NCI-H2029 (cell line): Measurements from ENCODE around the gene G3BP2.
A peak's percentile ranks its signal among the peaks of the same experiment; 100 is the strongest.
"Not testable (repeated sequence)": the region's sequence is repeated elsewhere in the genome, so short reads cannot be mapped to it uniquely, and the experiment has no call there.

ENCODE experiments used
- DNase-seq: peaks from one replicate; lab custom pipeline; 2025; lab: John Stamatoyannopoulos, UW

Gene G3BP2

DNA sequence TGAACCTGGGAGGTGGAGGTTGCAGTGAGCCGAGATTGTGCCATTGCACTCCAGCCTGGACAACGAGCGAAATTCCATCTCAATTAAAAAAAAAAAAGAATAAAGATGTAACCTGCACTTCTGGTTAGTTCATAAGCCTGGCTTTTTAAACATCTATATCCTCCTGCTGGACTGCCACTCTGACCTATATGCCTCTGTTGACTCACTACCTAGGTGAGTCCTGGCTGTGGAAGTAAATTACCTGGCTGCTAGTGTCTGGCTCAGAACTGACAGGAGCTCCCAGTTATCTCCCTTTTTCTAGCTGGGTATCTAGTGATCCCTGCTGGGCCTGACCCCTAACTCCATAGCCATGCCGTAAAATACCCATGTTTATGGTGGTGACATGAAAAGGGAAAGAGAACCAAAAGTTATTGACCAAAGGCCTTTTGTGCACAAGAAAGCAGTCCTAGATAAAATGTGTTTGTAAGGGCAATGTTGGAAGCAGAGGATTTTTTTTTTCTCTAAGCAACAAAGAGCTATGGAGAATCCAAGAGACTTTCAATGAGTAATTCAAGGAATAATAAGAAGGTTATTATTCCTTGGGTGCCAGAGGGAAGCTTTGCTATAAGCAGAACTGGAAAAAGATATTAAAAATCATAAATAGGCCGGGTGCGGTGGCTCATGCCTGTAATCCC lies 10.4 kb upstream of the G3BP2 start:
- DNase-seq, result no peak

DNA sequence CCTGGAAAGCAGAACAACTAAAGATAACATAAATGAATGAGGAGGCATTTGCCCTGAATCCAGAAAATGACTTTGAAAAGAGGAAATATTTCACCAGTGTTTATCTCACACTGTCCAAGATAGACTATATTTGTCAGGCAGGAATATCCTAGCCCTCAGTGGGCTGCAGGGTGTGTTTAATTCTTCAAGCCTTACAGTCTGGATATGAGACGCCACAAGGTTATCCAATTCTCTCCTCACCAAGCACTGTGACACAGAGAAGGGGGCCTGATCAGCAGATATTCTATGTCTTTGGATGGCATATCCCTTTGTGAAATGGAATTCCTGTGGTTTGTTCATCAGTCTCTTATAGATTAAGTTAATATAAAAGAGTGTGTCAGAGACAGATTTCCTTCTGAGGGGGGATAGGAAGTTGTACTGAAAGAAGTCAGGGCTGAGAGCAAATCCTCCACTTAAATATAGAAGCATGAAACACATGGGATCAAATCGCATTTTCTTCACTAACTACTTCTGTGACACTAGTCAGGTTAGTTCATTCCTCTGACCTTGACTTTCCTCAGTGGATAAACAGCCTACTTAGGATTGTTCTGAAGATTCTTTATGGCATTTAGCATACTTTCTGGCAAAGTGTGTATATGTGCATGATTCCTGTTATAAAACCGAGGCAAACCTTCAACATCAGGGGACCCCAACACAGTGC lies 6.8 kb upstream of the G3BP2 start:
- DNase-seq, result no peak

DNA sequence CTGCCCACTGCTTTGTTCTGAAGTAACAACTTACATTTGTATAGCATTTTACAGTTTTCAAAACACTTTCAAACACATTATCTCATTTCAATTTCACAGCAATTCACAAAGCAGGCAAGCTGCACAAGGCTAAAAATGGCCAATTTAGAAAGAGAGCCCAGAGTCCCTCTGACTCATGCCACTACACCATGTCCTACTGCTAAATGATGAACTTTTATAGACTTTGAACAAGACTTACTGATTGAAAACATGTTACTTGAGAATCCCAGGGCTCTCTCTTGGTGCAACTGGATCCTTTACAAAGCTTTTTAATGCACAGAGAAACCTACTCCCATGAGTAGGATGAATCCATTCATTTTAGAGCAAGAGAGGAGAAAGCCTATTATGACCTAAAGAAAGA lies 5.8 kb upstream of the G3BP2 start:
- no peak for DNase-seq

DNA sequence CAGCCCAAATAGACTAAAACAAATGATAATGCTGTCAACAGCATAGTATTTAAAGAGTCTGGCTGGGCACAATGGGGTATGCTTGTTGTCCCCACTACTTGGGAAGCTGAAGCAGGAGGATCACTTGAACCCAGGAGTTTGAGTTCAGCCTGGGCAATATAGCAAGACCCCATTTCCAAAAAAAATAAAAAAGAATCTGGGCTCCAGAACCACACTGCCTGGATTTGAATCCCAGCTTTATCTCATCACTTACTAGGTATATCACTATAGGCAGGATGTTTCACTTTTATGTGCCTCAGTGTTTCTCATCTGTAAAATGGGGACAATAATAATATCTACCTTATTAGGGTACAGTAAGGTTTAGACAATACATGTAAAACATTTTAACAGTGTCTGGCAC lies 5.3 kb upstream of the G3BP2 start:
- DNase-seq, result no peak

DNA sequence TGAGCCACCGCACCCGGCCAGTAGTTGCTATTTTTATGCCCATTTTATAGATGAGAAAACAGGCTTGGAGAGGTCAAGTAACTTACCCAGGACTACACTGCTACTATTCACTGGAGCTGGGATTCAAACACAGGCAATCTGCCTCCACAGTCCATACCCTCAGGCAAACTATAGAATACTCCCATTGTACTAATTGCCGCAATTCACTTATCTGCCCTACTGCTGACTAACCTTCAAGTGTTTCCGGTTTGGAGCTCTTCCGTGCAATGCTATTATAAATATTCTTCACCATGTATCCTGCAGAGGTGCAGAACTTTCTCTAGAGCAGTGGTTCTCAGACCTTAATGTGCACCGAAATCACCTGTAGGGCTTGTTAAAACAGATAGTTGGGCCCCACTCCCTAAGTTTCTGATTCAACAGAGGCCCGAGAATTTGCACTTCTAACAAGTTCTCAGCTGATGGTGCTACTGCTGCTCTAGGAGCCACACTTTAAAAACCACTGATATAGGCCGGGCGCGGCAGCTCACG lies 1.9 kb upstream of the G3BP2 start:
- DNase-seq, result no peak

DNA sequence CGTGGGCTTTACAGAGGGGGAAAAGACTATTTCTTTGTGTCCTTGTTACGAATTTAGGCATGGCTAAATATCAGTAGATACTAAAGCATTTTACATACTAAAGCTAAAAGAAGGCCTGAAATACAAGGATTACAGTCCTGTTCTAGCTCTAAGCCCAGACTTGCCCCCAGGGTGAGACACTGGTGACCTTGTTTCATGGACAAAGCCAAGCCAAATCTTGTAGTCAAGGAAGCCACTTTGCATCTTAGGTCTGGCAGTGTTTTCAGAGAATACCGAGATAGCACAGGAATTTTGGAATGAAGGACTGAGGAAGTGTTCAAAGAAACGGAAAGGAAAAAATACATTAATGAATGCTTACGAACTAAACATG lies 733 bp upstream of the G3BP2 start:
- DNase-seq, result no peak

DNA sequence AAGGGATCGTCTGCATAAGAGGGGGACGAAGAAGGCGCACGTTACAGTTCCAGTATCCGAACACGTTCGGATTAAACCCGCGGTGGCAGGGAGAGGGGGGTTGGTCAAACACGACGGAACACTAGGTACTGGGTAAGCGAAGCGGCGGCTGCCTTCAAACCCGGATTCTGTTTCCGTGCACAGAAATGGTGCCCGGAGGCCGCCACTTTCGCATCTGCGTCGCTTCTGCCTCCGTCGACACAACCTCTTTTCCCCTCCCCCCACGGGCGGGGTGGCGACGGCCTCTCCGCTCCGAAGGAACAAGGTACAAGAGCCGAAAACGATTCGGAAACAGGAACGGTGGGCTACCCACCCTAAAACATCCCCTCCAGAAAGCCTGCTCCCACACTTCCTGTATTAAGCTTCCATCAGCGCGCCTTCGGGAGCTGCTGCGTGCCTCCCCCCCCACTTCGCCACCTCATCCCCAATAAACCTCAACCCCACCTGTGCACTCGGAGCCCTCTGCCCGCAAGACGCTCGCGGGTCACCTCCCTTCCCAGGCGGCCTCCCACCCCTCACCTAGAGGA lies 667 bp downstream of the G3BP2 start:
- DNase-seq, result peak; percentile 56

DNA sequence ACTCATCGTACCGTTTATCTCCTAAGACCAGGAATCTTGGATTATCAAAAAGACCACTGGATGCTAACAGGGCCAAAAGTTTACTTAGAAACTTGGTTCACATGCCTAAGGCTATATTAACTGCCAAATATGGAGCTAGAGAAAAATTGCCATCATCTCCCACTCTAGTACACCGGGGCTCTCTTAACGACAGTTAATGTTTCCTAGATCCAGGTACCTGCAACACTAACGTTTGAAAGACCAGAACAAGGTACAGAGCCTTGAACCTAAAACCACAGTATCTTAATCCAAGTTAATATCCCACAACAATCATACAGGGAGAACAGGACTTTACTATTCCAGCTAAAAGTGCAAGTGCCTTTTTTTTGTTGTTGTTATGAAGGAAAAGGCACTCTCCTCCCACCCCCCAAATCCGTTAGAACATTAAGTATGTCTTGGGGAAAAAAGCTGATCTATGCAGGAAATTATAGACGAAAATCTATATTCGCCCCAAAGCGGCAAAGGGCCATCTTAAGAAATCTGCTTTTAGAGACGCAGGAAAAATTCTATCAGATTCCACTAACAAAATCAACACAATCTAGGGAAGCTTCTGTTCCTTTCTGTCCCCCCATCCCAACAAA lies 1.3 kb downstream of the G3BP2 start:
- DNase-seq, result no peak

DNA sequence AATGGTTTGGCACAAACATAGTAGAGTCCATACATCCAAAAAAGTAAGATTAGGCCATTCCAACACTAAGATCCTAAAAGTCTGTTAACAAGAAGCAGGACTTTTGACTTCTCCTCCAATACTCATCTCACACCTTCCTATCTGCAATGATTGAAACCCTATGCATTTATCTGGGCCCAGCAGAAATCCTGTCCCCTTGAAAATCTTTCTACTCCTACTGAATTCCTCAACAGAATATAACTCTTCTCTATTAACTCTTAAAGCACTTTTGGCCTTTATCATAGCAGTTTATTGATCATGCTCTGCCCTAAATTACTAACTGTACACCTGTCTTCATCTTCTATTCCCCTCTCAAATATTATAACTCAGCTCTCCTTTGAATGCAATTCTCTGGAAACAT lies 4.6 kb downstream of the G3BP2 start:
- no peak for DNase-seq

DNA sequence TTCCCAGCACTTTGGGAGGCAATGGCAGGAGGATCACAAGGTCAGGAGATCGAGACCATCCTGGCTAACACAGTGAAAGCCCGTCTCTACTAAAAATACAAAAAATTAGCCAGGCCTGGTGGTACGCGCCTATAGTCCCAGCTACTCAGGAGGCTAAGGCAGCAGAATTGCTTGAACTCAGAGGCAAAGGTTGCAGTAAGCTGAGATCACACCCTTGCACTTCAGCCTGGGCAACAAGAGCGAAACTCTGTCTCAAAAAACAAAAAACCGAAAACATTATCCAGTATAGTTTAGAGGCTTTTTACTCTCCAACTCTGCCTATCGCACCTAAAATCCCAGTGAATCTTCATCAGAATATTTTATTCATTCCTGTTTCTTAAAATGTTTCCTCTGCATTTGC lies 5.6 kb downstream of the G3BP2 start:
- not testable (repeated sequence) for DNase-seq

DNA sequence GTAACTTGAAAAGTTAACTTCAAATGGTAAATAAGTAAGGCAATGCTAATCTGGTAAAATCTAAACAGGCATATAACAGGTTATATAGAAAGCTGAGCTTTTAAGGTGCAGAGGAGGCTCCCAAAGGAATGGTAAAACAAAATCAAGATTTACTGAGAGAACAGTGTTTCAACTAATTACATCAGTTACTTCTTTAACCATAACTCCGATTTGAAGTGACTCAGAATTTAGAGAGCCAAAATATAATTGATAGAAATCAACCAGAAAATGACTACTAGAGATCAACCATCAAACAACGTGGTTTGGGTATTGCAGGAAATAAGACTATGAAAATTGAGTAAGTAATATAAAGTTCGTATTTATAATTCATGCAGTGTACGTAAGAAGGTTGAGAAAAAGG lies 6.9 kb downstream of the G3BP2 start:
- no peak for DNase-seq

DNA sequence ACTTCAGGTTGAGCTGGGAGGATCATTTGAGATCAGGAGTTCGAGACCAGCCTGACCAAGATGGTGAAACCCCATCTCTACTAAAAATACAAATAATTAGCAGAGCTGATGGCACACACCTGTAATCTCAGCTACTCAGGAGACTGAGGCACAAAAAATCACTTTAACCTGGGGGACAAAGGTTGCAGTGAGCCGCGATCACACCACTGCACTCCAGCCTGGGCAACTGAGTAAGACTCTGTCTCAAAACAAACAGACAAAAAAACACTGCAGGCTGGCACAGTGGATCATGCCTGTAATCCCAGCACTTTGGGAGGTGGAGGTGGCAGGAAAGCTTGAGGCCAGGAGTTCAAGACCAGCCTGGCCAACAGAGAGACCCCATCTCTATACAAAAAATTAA lies 8.6 kb downstream of the G3BP2 start:
- DNase-seq, result not testable (repeated sequence)

DNA sequence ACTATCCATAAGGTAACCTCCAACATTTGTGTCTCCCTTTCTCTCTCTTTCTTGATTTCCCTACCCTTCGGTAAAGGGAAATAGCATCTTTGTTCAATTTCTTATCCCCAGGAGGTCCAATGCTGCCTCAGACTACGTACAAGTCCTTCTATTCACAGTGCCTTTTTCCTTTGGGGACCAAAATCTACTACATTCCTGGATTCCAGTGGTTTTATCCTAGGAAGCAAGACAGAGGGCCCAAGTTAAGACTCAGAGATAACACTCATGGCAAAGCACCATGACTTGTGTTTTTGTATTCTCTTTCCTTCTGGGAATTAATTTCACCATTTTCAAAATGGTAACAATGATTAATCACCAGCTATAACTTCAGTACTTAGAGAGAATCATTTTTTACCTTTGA lies 10.6 kb downstream of the G3BP2 start:
- DNase-seq, result no peak

DNA sequence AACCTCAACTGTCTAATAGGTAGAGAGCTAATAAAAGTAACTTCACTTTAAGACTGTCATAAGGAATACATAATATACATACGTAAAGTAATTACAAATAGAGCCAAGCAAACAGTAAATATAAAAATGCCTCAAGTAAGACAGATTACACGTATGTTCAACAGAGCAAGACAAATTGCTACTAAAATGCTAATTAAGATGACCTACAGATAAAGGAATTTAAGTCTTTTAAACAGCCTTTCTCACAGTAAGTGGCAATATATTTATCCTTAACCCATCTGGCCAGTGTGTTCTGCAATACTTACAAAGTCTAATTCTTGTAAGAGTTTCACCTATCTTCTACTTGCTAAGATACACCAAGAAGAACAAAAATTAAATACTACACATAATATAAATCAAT lies 12.7 kb downstream of the G3BP2 start:
- DNase-seq, result no peak

DNA sequence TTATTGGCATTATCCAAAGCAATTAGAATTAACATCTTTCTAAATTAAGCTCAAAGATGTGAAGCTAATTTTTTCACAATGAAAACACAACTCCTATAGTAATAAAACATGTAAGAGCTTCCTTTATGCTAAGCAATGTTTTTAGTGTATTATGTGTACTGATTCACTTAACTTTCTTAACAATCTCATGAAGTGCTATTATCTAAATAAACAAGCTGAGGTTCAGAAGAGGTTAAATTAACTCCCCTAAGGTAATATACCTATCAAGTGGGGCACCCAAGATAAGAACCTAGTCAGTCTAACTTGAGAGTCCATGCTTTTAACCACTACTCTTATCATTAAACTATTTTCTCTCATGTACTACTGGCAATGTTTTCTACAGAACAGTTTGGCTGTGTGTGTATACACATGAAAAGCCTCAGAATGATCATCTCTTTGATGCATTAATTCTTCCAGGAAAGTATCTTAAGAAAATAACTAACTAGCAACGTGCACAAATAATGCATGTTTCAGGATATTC lies 13.6 kb downstream of the G3BP2 start:
- DNase-seq, result no peak

DNA sequence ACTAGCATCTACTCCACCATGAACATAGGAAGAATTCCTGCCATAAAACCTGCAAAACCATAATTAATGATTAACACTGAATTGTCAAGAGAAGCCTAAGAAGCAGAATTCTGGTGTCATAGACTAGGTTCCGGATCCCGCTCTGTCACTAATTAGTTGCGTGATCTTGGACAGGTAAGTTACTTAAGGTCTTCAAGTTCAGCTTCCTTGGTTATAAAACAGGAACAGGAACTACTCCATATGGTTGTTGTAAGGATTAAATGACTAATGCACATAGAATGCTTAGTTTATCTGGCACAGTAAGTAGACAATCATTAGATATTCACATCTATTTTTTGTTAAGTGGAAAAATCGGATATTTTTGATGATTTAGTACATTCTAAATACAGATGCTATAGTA lies 14.3 kb downstream of the G3BP2 start:
- DNase-seq, result no peak

DNA sequence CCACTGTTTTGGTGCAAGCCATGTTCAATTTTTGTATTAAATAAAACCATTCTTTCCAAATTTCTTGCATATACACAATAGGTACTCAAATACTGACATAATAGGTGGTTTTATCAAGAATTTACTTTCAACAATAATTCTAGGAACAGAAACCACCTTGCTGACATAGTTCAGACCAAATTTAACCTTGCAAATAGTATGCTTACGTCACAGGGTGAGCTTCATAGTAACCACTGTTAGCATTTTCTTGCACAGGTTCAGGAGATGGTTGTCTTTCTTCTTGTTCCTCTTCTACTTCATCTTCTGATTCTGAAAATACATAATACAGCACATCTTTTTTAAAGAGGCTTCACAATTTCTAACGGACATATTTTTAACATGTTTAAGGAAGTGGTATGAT lies 17.6 kb downstream of the G3BP2 start:
- no peak for DNase-seq

DNA sequence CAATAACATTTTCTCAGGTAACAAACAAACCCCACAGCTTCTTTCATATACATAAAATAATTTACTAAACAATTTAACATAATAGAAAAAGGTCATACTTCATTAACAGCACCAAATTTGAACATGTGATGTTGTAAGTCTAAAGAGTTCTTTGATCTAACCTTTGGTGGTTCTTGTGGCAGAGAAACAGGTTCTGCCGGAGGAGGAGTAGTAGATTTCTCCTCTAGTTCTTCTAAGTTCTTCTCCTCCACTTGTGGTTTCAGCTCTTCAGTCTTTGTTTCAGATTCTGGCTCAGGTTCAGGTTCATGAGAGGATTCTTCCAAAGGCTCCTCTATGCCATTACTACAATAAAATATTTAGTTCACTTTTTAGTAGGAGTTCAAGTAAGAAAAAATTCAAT lies 18.3 kb downstream of the G3BP2 start:
- DNase-seq, result no peak

DNA sequence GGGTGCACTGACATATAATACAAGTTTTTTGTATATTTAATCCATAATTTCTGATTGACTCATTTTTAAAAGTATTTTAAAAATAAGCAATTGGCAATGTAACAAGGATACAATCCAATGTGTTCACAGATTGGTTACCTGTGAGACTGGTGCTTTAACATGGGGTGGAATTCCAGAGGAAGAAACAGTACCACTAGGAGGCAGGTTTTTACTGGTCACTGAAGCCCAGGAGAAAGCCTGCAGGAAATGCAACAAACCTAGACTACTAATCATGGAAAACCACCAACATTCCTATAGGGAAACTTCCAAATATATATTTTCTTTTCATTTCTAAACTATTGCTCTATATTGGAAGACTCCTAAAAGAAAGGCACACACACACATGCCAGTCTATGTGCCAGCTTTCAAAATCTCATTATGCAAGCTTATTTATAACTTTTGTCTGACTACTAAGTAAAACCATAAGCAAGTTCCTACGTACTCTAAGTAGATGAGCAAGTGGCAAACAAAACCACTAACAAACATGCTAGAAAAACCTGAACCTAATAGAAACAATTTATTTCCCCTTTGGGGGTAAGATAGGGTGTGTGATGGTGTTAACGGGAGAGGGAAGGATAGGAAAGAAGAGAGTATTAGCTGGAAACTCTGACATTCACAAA lies 19.2 kb downstream of the G3BP2 start:
- DNase-seq, result peak; percentile 4

DNA sequence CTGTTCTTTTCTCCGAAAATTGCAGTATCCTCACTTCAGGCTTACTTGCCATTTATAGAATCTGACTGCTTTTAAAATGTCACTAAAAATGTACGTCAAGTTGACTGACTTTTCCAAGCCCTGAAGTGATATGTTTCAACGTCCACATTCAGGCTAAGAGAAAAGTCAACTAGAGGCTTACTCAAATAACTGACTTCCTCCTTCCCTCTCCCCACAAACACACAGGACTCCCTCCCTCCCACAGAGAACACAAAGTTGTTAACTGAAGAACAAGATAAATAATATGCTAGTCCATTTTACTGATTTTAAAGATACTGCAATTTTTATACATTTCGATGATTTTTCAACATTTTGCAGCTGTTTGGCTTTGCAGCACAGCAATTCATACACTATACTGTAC lies 29.1 kb downstream of the G3BP2 start:
- no peak for DNase-seq

DNA sequence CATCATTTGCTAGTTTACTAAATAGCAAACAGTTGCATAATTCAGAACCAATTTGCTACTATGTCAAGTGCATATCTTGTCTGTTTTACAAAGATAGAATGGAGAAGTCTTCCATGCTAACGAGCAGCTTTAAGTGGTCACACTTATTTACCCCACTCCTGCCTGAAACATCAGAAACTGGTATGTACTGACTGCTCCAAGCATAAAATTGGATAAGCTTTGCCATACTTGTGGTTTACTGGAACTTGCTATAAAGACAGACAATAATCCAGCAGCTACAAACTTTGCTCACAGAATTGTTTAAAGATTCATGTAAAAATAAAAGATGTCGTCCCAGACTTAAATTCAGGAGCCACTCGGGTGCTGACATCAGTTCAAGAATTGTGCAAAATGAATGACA lies 29.6 kb downstream of the G3BP2 start:
- DNase-seq, result no peak

DNA sequence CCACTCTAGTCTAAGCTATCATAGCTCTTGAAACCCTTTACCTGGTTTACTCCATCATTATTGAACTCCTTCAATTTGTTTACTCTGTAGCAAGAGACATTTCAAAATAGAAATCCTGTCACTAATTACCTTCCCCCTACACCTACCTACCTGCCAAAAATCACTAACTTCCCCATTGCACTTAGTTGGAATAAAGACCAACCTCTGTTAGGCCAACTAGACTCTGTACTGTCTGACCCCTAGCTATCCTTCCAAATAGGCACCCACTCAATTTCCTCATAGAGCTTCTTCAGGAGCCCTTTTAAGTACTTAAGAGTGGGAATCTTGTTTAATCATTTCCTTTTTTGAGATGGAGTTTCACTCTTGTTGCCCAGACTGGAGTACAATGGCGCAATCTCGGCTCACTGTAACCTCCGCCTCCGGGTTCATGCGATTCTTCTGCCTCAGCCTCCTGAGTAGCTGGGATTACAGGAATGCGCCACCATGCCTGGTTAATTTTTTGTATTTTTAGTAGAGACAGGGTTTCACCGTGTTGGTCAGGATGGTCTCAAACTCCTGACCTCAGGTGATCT lies 34.0 kb downstream of the G3BP2 start:
- DNase-seq, result no peak
